Astrocyte (in vitro differentiated cells and primary cell): ENCODE measurements around the gene LYPD6B.

ENCODE experiments used
- EZH2 ChIP-seq: IDR thresholded peaks from 2 replicates; pipeline ENCODE4 v1.6.1; 2012; ENCODE audit warnings: mild to moderate bottlenecking, low read length, inconsistent platforms; ENCODE audit not compliant: insufficient read depth
- TF ChIP-seq, protein P1 (sequence below): IDR thresholded peaks from 2 replicates; pipeline ENCODE4 v1.5.1; 2011; ENCODE audit warnings: low read depth, mild to moderate bottlenecking, inconsistent platforms, low read length, moderate library complexity; ENCODE audit not compliant: insufficient read depth

DNA sequence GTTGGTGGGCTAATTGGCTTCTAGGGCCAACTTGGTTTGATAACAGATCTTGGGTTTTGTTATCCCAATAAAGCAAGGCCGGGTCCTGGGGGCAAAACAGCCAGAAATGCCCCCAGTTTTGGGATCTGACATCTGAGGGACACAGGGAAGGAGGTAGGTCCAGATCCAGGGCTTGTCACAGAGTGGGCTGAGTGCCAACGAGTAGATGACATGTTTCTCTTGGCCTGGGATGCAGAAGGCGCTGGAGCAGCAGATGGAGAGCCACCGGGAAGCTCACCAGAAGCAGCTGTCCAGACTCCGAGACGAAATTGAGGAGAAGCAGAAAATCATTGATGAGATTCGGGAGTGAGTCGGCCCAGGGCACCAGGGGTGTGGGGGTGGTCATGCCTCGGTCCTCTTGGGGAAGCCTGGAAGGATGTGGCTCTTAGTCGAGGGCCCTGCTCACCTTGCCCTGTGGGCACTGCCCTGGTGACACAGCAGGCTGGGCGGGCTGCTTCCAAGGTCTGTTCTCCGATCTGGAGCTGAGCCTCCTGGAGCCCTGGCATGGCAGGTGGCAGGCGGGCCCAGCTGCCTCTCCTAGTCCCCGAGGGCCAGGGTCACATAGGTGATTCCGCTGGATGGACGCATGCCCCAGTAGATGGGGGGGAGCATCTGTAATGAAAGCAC, 40.2 kb upstream of the LYPD6B start:
- TF ChIP-seq, protein P1, sequence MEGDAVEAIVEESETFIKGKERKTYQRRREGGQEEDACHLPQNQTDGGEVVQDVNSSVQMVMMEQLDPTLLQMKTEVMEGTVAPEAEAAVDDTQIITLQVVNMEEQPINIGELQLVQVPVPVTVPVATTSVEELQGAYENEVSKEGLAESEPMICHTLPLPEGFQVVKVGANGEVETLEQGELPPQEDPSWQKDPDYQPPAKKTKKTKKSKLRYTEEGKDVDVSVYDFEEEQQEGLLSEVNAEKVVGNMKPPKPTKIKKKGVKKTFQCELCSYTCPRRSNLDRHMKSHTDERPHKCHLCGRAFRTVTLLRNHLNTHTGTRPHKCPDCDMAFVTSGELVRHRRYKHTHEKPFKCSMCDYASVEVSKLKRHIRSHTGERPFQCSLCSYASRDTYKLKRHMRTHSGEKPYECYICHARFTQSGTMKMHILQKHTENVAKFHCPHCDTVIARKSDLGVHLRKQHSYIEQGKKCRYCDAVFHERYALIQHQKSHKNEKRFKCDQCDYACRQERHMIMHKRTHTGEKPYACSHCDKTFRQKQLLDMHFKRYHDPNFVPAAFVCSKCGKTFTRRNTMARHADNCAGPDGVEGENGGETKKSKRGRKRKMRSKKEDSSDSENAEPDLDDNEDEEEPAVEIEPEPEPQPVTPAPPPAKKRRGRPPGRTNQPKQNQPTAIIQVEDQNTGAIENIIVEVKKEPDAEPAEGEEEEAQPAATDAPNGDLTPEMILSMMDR = no peak
- no peak for TF ChIP-seq EZH2
